Karpas-422 (cell line): ENCODE measurements around the gene LRCH4. TPM values are rescaled to one million over a fixed set of nuclear protein-coding genes. Genes with fewer than 3 reads are reported as not detected.

ENCODE experiments used
- DNase-seq: peaks from one replicate; pipeline ENCODE4 v3.0.0-alpha.2; 2015
- H2AFZ ChIP-seq: fragments of 200-600 bp; sonication (generic); 2 replicates; pipeline ENCODE4 v1.6.1; 2014; ENCODE audit warnings: antibody characterized with exemption, low read length, mixed read lengths
- H3K27ac ChIP-seq: fragments of 200-600 bp; sonication (generic); 2 replicates; pipeline ENCODE4 v1.5.1; 2014; ENCODE audit warnings: mild to moderate bottlenecking, low read length, moderate library complexity
- H3K27me3 ChIP-seq: fragments of 200-600 bp; sonication (generic); 2 replicates; pipeline ENCODE4 v1.6.1; 2014; ENCODE audit warnings: low read length, mixed read lengths
- H3K36me3 ChIP-seq: fragments of 200-600 bp; sonication (generic); 2 replicates; pipeline ENCODE4 v1.6.1; 2014; ENCODE audit warnings: low read length, mixed read lengths; ENCODE audit not compliant: insufficient read depth
- H3K4me1 ChIP-seq: fragments of 200-600 bp; sonication (generic); 2 replicates; pipeline ENCODE4 v1.6.1; 2014; ENCODE audit warnings: mild to moderate bottlenecking, low read length, mixed read lengths
- H3K4me2 ChIP-seq: fragments of 200-600 bp; sonication (generic); 2 replicates; pipeline ENCODE4 v1.6.1; 2014; ENCODE audit warnings: low read length, low read depth, mild to moderate bottlenecking; ENCODE audit not compliant: poor library complexity, severe bottlenecking
- H3K4me3 ChIP-seq: fragments of 200-600 bp; sonication (generic); 2 replicates; pipeline ENCODE4 v1.5.1; 2014; ENCODE audit warnings: mild to moderate bottlenecking, antibody characterized with exemption, low read length, mixed read lengths
- H3K79me2 ChIP-seq: fragments of 200-600 bp; sonication (generic); 2 replicates; pipeline ENCODE4 v1.6.1; 2014; ENCODE audit warnings: mild to moderate bottlenecking, low read length, mixed read lengths
- H3K9ac ChIP-seq: fragments of 200-600 bp; sonication (generic); 2 replicates; pipeline ENCODE4 v1.6.0; 2014; ENCODE audit warnings: low read length
- H3K9me2 ChIP-seq: fragments of 200-600 bp; sonication (generic), shearing (Covaris generic); replicated peaks from 2 replicates; pipeline ENCODE4 v1.6.0; 2014; ENCODE audit warnings: mild to moderate bottlenecking, low read length, moderate library complexity; ENCODE audit not compliant: insufficient read depth
- H3K9me3 ChIP-seq: fragments of 300-700, 200-600 bp; sonication (generic); 2 replicates; pipeline ENCODE4 v1.6.1; 2014; ENCODE audit warnings: low read length, mixed read lengths
- H4K20me1 ChIP-seq: fragments of 200-600 bp; sonication (generic); 2 replicates; pipeline ENCODE4 v1.6.1; 2014; ENCODE audit warnings: mild to moderate bottlenecking, antibody characterized with exemption, low read length, low read depth; ENCODE audit not compliant: insufficient read depth
- total RNA-seq: library from RNA; depleted of rRNA; stranded (reverse); fragments of >200 nt; shearing (Covaris generic); gene quantifications from 2 replicates; pipeline ENCODE4 v1.2.3, GENCODE V29; 2014; ENCODE audit warnings: low replicate concordance

The LRCH4 gene
- total RNA-seq, 1 experiment from 2014 or later, result 11.9 TPM

DNA sequence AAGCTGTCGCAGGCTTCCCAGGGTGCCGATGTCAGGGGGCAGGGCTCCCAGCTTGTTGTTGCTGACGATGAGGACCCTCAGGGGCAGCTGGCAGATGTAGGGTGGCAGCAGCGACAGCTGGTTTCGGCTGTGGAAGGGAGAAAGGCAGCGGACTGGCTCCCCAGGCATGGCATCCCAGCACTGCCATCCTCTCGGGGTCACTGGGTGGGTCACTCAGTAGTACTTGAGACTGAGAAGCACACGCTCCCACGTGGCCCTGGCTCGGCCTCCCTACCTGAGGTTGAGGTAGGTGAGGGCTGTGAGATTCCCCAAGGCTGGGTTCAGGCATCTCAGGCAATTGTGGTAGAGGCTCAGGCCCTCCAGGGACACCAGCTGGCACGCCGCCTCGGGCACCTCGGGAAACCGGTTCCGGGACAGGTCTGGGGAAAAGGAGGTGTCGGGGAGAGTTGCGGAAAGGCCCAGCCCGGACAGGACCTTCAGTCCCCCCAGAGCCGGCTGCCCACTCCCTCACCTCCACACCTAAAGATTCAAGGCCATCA is 3.8 kb downstream of the LRCH4 start:
- H3K27ac ChIP-seq, result no peak overlapping the region
- peaks cover 31% of the 10 kb centered on the region for H3K4me1 ChIP-seq
- H2AFZ ChIP-seq, result no peak overlapping the region
- no peaks in the 10 kb centered on the region for H3K36me3 ChIP-seq
- H3K79me2 ChIP-seq, result peaks cover 21% of the 10 kb centered on the region
- H4K20me1 ChIP-seq, result no peaks in the 10 kb centered on the region; the same call in 1 of the 2 replicates
- no peaks in the 10 kb centered on the region for H3K9me3 ChIP-seq
- no peak for DNase-seq
- H3K4me3 ChIP-seq, result no peak overlapping the region
- no peaks in the 10 kb centered on the region for H3K9me2 ChIP-seq
- H3K4me2 ChIP-seq, result no peak overlapping the region
- no peak overlapping the region for H3K9ac ChIP-seq
- H3K27me3 ChIP-seq, result no peaks in the 10 kb centered on the region

DNA sequence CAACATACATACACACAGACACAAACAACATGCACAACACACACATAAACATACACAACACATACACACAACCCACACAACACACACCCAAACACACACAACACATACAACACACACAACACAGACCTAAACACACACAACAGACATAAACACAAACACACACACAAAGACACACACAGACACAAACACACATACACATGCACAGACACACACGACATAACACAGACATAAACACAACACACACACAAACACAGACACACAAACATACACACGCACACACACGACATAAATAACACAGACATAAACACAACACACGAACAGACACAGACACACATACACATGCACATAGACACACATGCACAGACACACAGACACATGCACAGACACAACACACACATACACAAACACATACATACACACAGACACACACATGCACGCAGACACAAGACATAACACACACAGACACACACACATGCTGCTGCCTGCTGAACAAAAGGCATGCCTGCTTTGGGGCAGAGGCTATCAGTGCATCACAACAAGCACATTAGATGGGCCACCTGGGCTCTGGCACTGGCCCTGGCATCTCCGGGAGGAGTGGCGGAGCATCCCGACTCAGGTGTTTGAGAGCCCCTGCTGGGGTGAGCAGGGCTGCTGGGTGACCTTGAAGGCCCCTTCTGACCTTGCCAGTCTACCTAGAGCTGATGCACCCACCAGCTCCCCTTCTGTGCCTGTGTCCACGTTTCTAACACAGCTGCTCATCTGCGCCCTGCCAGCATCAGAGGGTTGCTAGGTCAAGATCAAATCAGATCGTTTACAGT is 5.3 kb downstream of the LRCH4 start:
- Histone ChIP-seq H4K20me1 (no peaks in the 10 kb centered on the region; the same call in 1 of the 2 replicates), H2AFZ (no peak overlapping the region), H3K27ac (no peak overlapping the region), H3K4me2 (no peak overlapping the region), H3K36me3 (no peaks in the 10 kb centered on the region), H3K9me2 (no peaks in the 10 kb centered on the region), H3K27me3 (no peaks in the 10 kb centered on the region), H3K4me3 (no peak overlapping the region), H3K9me3 (no peaks in the 10 kb centered on the region), H3K9ac (no peak overlapping the region), H3K4me1 (peaks cover 27% of the 10 kb centered on the region), H3K79me2 (peaks cover 21% of the 10 kb centered on the region)
- no peak for DNase-seq

DNA sequence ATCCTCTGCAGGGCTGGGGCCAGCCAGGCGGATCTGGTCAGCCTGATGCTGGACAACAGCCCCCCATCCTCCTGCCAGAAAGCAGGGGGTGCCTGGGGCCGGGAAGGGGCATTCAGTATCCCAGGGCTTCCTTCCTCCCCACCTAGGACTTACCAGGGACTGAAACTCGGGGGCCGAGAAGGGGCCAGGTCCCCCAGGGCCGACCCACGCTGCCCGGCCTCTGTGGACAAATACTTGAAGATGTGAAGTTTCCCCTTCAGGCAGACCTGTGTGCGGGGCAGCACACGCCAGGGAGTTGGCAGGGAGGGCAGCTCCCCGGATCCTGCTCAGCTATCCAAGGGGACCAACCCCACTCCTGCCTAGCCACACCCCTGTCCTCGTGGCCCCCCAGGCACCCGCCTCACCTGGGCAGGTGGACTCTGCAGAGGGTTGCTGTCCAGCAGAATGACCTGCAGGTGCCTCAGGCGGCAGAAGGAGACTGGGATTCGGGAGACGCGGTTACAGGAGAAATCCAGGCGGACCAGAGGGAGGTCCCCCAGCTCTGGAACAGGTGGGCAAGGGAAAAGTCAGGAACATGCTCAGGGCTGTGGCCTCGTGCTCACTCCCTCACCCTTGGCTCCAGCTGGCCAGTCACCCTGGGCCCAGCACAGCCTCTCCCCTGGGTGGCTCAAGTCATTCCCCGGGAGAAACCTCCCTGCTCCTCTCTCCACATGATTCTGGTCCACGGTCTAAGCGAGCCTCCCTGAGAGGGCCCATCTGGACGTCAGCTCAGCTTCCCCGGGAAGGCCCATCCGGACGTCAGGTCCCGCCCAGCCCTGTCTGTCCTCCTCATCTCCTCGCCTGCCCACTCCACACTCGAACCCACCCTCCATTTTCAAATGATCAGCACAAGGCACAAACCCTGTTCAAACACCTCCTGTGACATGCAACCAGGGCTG is 7.4 kb downstream of the LRCH4 start:
- Histone ChIP-seq H3K79me2 (peaks cover 7% of the 10 kb centered on the region; the same call in 1 of the 2 replicates), H4K20me1 (no peaks in the 10 kb centered on the region), H3K4me1 (peaks cover 7% of the 10 kb centered on the region), H3K9me3 (no peaks in the 10 kb centered on the region), H3K9ac (no peak overlapping the region), H3K4me2 (no peak overlapping the region), H3K4me3 (no peak overlapping the region), H3K36me3 (no peaks in the 10 kb centered on the region), H3K27ac (no peak overlapping the region), H3K27me3 (no peaks in the 10 kb centered on the region), H2AFZ (no peak overlapping the region), H3K9me2 (no peaks in the 10 kb centered on the region)
- no peak for DNase-seq

DNA sequence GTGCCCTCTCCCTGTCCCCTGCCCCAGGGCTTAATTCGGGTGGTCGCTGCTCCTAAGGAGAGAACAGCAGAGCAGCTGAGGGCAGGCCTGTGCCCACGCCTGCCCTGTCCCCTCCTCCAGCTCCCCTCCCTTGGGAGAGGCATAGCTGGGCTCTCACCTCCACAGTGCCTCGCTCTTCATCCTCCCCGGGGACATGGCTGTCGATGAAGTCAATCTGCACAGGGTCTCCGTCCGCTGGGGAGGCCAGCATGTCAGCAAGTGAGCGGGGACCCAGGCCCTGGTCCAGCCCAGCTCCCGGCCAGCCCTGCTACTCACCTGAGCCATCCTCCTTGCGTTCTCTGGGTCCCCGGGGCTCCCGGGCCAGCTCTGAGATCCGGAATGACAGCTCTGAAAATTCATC is 8.4 kb downstream of the LRCH4 start:
- H3K9me2 ChIP-seq, result no peaks in the 10 kb centered on the region
- no peaks in the 10 kb centered on the region for H3K4me1 ChIP-seq
- no peaks in the 10 kb centered on the region for H3K9me3 ChIP-seq
- H3K4me2 ChIP-seq, result no peak overlapping the region
- no peak overlapping the region for H3K4me3 ChIP-seq
- H3K9ac ChIP-seq, result no peak overlapping the region
- no peak for DNase-seq
- H2AFZ ChIP-seq, result no peak overlapping the region
- no peaks in the 10 kb centered on the region for H4K20me1 ChIP-seq
- H3K27ac ChIP-seq, result no peak overlapping the region
- H3K79me2 ChIP-seq, result no peaks in the 10 kb centered on the region; the same call in 1 of the 2 replicates
- H3K27me3 ChIP-seq, result no peaks in the 10 kb centered on the region
- no peaks in the 10 kb centered on the region for H3K36me3 ChIP-seq

DNA sequence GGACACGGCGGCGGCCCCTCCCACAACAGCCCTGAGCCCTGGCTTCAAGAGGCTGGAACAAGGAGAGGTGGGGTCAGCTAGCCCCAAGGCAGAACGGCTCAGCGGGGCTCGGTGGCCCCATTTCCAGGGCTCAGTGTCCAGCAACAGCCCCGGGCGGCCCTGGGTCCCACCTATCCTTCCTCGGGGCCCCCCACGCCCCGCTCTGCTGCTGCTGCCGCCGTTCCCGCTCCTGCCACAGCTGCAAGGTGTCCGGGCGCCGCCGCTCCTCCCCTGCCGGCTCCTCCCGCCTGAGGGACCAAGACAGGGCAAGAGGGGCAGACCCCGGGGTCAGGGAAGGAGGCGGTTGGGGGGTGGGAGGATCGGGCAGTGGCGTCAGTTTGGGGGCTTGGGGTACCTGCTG is 8.8 kb downstream of the LRCH4 start:
- H3K9ac ChIP-seq, result no peak overlapping the region
- H2AFZ ChIP-seq, result no peak overlapping the region
- no peak overlapping the region for H3K27ac ChIP-seq
- H3K36me3 ChIP-seq, result no peaks in the 10 kb centered on the region
- DNase-seq, result no peak
- H3K79me2 ChIP-seq, result no peaks in the 10 kb centered on the region
- no peaks in the 10 kb centered on the region for H4K20me1 ChIP-seq
- H3K4me3 ChIP-seq, result no peak overlapping the region
- no peaks in the 10 kb centered on the region for H3K27me3 ChIP-seq
- H3K4me2 ChIP-seq, result no peak overlapping the region
- H3K9me2 ChIP-seq, result no peaks in the 10 kb centered on the region
- H3K4me1 ChIP-seq, result no peaks in the 10 kb centered on the region; the same call in 1 of the 2 replicates
- no peaks in the 10 kb centered on the region for H3K9me3 ChIP-seq

DNA sequence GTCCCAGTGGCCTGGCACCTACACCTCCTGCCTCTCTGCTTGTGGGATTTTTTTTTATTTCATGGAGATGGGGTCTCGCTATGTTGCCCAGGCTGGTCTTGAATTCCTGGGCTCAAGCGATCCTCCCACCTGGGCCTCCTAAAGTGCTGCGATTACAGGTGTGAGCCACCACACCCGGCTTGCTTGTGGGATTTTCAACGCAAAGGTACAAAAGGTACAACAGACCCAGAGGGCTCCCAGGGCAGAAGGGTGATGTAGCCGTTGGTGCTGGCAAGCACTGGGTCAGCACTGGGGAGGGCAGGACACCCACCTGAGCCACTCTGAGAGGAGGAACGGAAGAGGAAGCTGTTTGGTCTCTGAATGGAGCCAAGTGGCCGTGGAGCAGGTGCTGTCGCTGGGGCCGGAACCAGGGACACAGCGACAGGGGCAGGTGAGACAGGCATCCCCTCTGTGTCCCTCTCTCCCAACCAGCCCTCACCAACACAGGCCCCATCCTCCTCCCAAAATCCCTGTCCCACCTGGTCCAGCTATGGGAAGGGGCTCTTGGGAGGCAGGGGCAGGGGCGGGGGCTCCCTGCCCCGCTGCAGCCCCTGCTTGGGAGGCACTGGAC is 9.4 kb downstream of the LRCH4 start:
- H3K9ac ChIP-seq, result no peak overlapping the region

DNA sequence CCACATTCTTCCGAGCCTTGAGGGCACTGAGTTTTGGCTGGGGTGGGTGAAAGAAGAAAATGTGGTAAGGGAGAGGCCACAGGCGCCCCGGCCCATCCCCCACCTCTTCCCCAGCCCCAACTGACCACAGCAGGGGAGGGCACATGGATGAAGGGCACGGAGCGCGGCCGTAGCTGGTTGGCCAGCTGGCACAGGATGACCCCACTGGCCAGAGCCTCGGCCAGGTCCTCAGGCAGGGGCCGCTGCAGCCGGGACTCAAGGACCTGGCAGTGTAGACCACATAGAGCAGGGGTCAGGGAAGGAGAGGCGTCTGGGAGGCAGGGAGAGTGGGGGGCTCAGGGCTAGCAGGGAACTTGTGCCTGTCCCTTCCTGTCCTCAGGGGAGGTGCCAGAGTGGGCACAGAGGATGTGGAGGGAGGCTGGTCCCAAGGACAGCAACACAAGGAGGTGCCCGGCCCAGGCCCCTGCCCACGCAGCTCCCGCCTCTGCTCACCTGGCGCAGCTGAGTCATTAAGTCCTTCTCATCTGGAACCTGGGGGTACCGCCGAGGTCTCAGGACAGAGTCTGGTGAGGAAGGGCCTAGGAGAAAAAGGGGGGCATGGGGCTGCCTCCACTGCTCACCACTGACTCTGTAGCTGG is 10.1 kb downstream of the LRCH4 start:
- no peak for DNase-seq
- no peaks in the 10 kb centered on the region for H3K36me3 ChIP-seq

More for the DNA sequence above, 9.4 kb downstream of the LRCH4 start:
- Histone ChIP-seq H3K36me3 (no peaks in the 10 kb centered on the region), H3K4me3 (no peak overlapping the region), H3K27ac (no peak overlapping the region), H3K9me2 (no peaks in the 10 kb centered on the region), H3K9me3 (no peaks in the 10 kb centered on the region), H3K27me3 (no peaks in the 10 kb centered on the region), H3K4me1 (peaks cover 6% of the 10 kb centered on the region), H4K20me1 (no peaks in the 10 kb centered on the region), H2AFZ (no peak overlapping the region), H3K79me2 (no peaks in the 10 kb centered on the region), H3K4me2 (no peak overlapping the region)
- no peak for DNase-seq

More for the DNA sequence above, 10.1 kb downstream of the LRCH4 start:
- Histone ChIP-seq H3K27me3 (no peaks in the 10 kb centered on the region), H3K4me1 (peaks cover 6% of the 10 kb centered on the region), H2AFZ (no peak overlapping the region), H3K4me2 (no peak overlapping the region), H3K9ac (no peak overlapping the region), H3K27ac (no peak overlapping the region), H4K20me1 (no peaks in the 10 kb centered on the region), H3K9me3 (no peaks in the 10 kb centered on the region), H3K9me2 (no peaks in the 10 kb centered on the region), H3K79me2 (no peaks in the 10 kb centered on the region), H3K4me3 (no peak overlapping the region)
